ENCODE measurements around the gene GLG1. TPM values are rescaled to one million over a fixed set of nuclear protein-coding genes. Genes with fewer than 3 reads are reported as not detected.
"Not testable (repeated sequence)": the region's sequence is repeated elsewhere in the genome, so short reads cannot be mapped to it uniquely, and the experiment has no call there.

The GLG1 gene
- total RNA-seq, 1 experiment from 2014 or later: 135 TPM

DNA sequence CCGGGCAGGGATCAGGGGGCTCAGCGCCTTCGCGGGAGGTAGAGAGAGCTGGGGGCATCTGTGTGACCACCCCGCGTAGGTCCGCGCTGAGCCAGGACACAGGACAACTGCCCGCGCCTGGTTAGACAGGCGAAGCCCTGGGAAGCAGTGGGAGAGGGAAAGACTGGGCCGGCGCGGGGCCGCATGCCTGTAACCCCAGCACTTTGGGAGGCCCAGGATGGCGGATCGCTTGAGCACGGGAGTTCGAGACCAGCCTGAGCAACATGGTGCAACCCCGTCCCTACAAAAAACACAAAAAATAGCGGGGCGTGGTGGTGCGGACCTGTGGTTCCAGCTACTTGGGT is 199.6 kb downstream of the GLG1 start:
- not testable (repeated sequence) for H2AFZ ChIP-seq (ENCODE audit: low read length); H3K4me1 Mint-ChIP-seq; H3K23ac ChIP-seq (ENCODE audit: insufficient read length, low read depth, low read length); H3K79me2 ChIP-seq (ENCODE audit: insufficient read depth, low read length); H3T11ph ChIP-seq (ENCODE audit: low read length); H2BK15ac ChIP-seq (ENCODE audit: low read depth, low read length); H3K4me2 ChIP-seq (ENCODE audit: insufficient read depth, insufficient read length, low read length); H3K27me3 ChIP-seq (ENCODE audit: insufficient read depth, low read length); H4K91ac ChIP-seq (ENCODE audit: insufficient read length, low read depth, low read length); H3K79me1 ChIP-seq (ENCODE audit: insufficient read depth, low read depth, low read length, poor library complexity, severe bottlenecking); H2BK12ac ChIP-seq (ENCODE audit: insufficient read length, low read depth, low read length); H3K27ac ChIP-seq (ENCODE audit: insufficient read length, low read depth, low read length); H3K14ac ChIP-seq (ENCODE audit: insufficient read depth, low read length); H3K9ac ChIP-seq (ENCODE audit: extremely low read depth, insufficient read length, low read length); H3K36me3 Mint-ChIP-seq (ENCODE audit: insufficient read depth in 1 of 3, low read depth in 3 of 3); H2BK5ac ChIP-seq (ENCODE audit: insufficient read length, low read length); H2BK120ac ChIP-seq (ENCODE audit: low read depth, low read length, poor library complexity, severe bottlenecking); H3K18ac ChIP-seq (ENCODE audit: insufficient read length, low read depth, low read length); H3K9me3 Mint-ChIP-seq; H2BK20ac ChIP-seq (ENCODE audit: low read depth, low read length, poor library complexity, severe bottlenecking); H3K23me2 ChIP-seq (ENCODE audit: insufficient read length, low read depth, low read length, poor library complexity, severe bottlenecking); H3K4ac ChIP-seq (ENCODE audit: low read depth, low read length); H3K27me3 Mint-ChIP-seq (ENCODE audit: low read depth); H3K9me3 ChIP-seq (ENCODE audit: control insufficient read depth, low read depth, low read length); H3K27ac Mint-ChIP-seq; H2AK5ac ChIP-seq (ENCODE audit: insufficient read length, low read length); H4K20me1 ChIP-seq (ENCODE audit: control insufficient read depth, insufficient read depth, insufficient read length); H4K5ac ChIP-seq (ENCODE audit: insufficient read length, low read depth, low read length); H4K8ac ChIP-seq (replicated peaks; ENCODE audit: insufficient read length, low read depth, low read length); H3K4me1 ChIP-seq (ENCODE audit: insufficient read depth, low read length); H3K56ac ChIP-seq (ENCODE audit: insufficient read length, low read depth, low read length)
- peak overlapping the region; percentile 47 to 56; a peak in 3 of 5 replicates for H3K4me3 Mint-ChIP-seq
- WGBS (ENCODE audit: extremely low coverage, insufficient read length, low lambda C conversion rate): no CpG with 5 or more reads among the region's 23 CpGs
- peak; percentile 52 for DNase-seq

DNA sequence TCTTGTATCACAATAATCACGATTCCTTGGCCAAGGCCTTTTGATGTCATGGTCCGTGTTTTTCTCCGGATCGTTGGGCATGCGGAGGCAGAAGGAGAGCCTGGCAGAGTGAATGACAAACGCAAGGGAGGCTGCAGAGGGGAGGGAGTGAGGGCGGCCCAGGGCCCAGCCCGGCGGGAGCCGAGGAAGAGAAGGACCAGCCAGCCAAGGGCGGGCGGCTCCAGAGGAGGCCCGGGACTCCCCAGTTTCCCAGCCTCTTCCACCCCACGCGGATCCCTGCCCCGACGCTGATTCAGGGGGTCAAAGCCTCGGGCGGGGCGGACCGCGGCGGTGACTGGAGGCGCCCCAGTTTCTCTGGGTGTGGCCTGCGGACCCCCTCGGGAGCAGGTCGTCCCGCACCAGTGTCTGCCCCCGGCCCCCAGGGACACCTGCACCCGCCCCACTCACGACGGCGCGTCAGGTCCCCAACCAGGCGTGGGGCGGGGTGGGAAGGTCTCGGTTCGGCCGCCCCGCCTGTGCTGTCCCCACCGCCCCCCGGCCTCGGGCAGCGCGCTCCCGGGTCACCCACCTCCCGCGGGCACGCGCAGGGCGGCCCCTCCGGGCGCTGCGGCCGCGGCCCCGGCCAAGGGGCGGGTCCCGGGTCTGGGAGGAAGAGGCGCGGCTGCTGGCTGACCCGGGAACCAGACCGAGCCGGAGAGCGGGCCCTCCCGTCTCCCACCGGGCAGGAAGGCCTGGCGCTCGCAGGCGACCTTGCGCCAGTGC is 200.1 kb downstream of the GLG1 start:
- H3K9me3 Mint-ChIP-seq; H2BK15ac ChIP-seq (ENCODE audit: low read depth, low read length); H3K4me3 Mint-ChIP-seq; H3K18ac ChIP-seq (ENCODE audit: insufficient read length, low read depth, low read length); H3K27ac Mint-ChIP-seq; H3K4me1 ChIP-seq (ENCODE audit: insufficient read depth, low read length); H2AK5ac ChIP-seq (ENCODE audit: insufficient read length, low read length); H4K20me1 ChIP-seq (ENCODE audit: control insufficient read depth, insufficient read depth, insufficient read length); H3K4me1 Mint-ChIP-seq; H2BK20ac ChIP-seq (ENCODE audit: low read depth, low read length, poor library complexity, severe bottlenecking); H3K4me2 ChIP-seq (ENCODE audit: insufficient read depth, insufficient read length, low read length); H2BK120ac ChIP-seq (ENCODE audit: low read depth, low read length, poor library complexity, severe bottlenecking); H3K9me3 ChIP-seq (ENCODE audit: control insufficient read depth, low read depth, low read length); H3K56ac ChIP-seq (ENCODE audit: insufficient read length, low read depth, low read length); DNase-seq; H3K23me2 ChIP-seq (ENCODE audit: insufficient read length, low read depth, low read length, poor library complexity, severe bottlenecking); H2BK12ac ChIP-seq (ENCODE audit: insufficient read length, low read depth, low read length); H3K36me3 Mint-ChIP-seq (ENCODE audit: insufficient read depth in 1 of 3, low read depth in 3 of 3); H3K9ac ChIP-seq (ENCODE audit: extremely low read depth, insufficient read length, low read length); H2AFZ ChIP-seq (ENCODE audit: low read length); H3T11ph ChIP-seq (ENCODE audit: low read length); H3K23ac ChIP-seq (ENCODE audit: insufficient read length, low read depth, low read length); H4K5ac ChIP-seq (ENCODE audit: insufficient read length, low read depth, low read length); H3K79me1 ChIP-seq (ENCODE audit: insufficient read depth, low read depth, low read length, poor library complexity, severe bottlenecking); H3K79me2 ChIP-seq (ENCODE audit: insufficient read depth, low read length); H3K27me3 Mint-ChIP-seq (ENCODE audit: low read depth); H2BK5ac ChIP-seq (ENCODE audit: insufficient read length, low read length); H3K4ac ChIP-seq (ENCODE audit: low read depth, low read length); H4K8ac ChIP-seq (replicated peaks; ENCODE audit: insufficient read length, low read depth, low read length); H3K14ac ChIP-seq (ENCODE audit: insufficient read depth, low read length); H3K27ac ChIP-seq (ENCODE audit: insufficient read length, low read depth, low read length); H4K91ac ChIP-seq (ENCODE audit: insufficient read length, low read depth, low read length); H3K27me3 ChIP-seq (ENCODE audit: insufficient read depth, low read length): not testable (repeated sequence)
- WGBS (ENCODE audit: extremely low coverage, insufficient read length, low lambda C conversion rate): no CpG with 5 or more reads among the region's 71 CpGs

Measured in H9 (cell line).